ENCODE results near the gene NTM. TPM values are rescaled to one million over a fixed set of nuclear protein-coding genes. Genes with fewer than 3 reads are reported as not detected.

The NTM gene
- total RNA-seq, 1 experiment from 2014 or later = not detected

DNA sequence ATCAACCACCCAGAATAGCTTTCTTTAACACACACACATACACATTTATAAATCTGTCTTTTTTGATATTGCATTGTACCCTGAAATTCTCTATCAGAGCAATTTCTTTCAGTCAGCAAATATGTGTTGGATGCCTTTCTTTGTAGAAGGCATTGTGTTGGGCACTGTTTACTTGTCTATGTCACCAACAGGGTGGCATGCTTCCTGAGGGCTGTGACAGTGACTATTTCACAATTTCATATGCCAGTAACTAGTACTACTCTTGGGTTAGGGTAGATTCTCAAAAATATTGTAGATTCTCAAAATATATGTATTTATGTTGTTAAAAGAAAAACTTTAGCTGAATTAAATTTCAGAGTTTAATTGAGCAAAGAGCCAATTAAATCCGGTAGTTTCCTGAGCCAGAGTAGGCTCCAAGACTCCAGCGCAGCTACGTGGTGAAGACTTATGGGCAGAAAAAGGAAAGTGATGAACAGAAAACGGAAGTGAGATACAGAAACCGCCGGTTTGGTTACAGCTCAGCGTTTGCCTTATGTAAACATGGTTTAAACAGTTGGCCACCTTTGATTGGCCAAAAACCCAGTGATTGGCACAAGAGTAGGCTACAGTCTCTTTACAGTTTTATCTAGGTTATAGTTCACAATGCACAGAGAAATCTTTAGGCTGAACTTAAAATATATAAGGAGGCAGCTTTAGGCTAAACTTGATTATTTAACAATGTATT lies 723.3 kb downstream of the NTM start:
- Histone ChIP-seq H3K4me2 (ENCODE audit: low read length) (no peak overlapping the region), H3K36me3 (ENCODE audit: control insufficient read depth in 1 of 2, insufficient read depth in 2 of 2, low read length in 2 of 2) (no peaks in the 10 kb centered on the region), H3K27ac (ENCODE audit: low read depth, low read length) (no peak overlapping the region), H3K9me3 (ENCODE audit: control insufficient read depth in 1 of 2, insufficient read depth in 1 of 2, low read depth in 1 of 2, low read length in 2 of 2) (peaks cover 0 to 35% of the 10 kb centered on the region in 2 experiments; a peak in 2 of 4 replicates), H3K9me2 (ENCODE audit: insufficient read depth) (no peaks in the 10 kb centered on the region), H3K4me1 (ENCODE audit: control insufficient read depth in 1 of 2, insufficient read depth in 2 of 2, low read length in 2 of 2) (no peaks in the 10 kb centered on the region), H4K20me1 (ENCODE audit: insufficient read depth) (no peaks in the 10 kb centered on the region), H3K4me3 (replicated peaks in 1 of 2; ENCODE audit: low read depth in 1 of 2, low read length in 2 of 2) (no peak overlapping the region), H3K9ac (ENCODE audit: low read length) (no peak overlapping the region), H3K27me3 (ENCODE audit: insufficient read depth, low read length) (no peaks in the 10 kb centered on the region), H2AFZ (ENCODE audit: low read depth, low read length, poor library complexity, severe bottlenecking) (no peak overlapping the region), H3K79me2 (ENCODE audit: insufficient read depth, low read length) (no peaks in the 10 kb centered on the region)
- TF ChIP-seq CEBPB (IDR thresholded peaks at IDR 0.05; ENCODE audit: low read depth) = no peak
- TF ChIP-seq TCF7L2 (IDR thresholded peaks at IDR 0.05; ENCODE audit: borderline replicate concordance, extremely low read depth, insufficient read depth, insufficient read length) = no peak
- TF ChIP-seq FOSL1 (IDR thresholded peaks at IDR 0.05; ENCODE audit: low read depth) = no peak
- no peak for TF ChIP-seq SP1 (IDR thresholded peaks at IDR 0.05; ENCODE audit: low read depth)
- no peak for TF ChIP-seq SIN3A (IDR thresholded peaks at IDR 0.05; ENCODE audit: low read depth)
- no peak for TF ChIP-seq CBX3 (IDR thresholded peaks at IDR 0.05; ENCODE audit: low read depth)
- TF ChIP-seq JUND (IDR thresholded peaks at IDR 0.05) = no peak
- TF ChIP-seq EGR1 (IDR thresholded peaks at IDR 0.05; ENCODE audit: low read depth) = no peak
- TF ChIP-seq RAD21 (IDR thresholded peaks at IDR 0.05; ENCODE audit: low read depth) = no peak
- TF ChIP-seq YY1 (IDR thresholded peaks at IDR 0.05; ENCODE audit: extremely low read depth, insufficient replicate concordance, low read depth, low read length) = no peak
- TF ChIP-seq, protein P1, sequence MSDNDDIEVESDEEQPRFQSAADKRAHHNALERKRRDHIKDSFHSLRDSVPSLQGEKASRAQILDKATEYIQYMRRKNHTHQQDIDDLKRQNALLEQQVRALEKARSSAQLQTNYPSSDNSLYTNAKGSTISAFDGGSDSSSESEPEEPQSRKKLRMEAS (IDR thresholded peaks at IDR 0.05) = no peak
- TF ChIP-seq, protein P2, sequence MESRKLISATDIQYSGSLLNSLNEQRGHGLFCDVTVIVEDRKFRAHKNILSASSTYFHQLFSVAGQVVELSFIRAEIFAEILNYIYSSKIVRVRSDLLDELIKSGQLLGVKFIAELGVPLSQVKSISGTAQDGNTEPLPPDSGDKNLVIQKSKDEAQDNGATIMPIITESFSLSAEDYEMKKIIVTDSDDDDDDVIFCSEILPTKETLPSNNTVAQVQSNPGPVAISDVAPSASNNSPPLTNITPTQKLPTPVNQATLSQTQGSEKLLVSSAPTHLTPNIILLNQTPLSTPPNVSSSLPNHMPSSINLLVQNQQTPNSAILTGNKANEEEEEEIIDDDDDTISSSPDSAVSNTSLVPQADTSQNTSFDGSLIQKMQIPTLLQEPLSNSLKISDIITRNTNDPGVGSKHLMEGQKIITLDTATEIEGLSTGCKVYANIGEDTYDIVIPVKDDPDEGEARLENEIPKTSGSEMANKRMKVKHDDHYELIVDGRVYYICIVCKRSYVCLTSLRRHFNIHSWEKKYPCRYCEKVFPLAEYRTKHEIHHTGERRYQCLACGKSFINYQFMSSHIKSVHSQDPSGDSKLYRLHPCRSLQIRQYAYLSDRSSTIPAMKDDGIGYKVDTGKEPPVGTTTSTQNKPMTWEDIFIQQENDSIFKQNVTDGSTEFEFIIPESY (IDR thresholded peaks at IDR 0.05; ENCODE audit: extremely low read depth, insufficient replicate concordance, low read length) = no peak
- no peak for TF ChIP-seq POLR2AphosphoS5 (IDR thresholded peaks at IDR 0.05; ENCODE audit: low read depth, low read length)
- TF ChIP-seq REST (IDR thresholded peaks at IDR 0.05; ENCODE audit: low read depth) = no peak
- TF ChIP-seq ELF1 (IDR thresholded peaks at IDR 0.05; ENCODE audit: borderline replicate concordance, low read depth) = no peak
- ChIA-PET RAD21 (ENCODE audit: low non-redundant PET in 1 of 2, low total read pairs in 2 of 2, uncharacterized antibody in 2 of 2, unreplicated experiment in 2 of 2) (no interaction called here), POLR2A (no interaction called here), CTCF (no interaction called here)
- BruUV-seq (replicated peaks) = no TSS peak
- DNase-seq (ENCODE audit: low read depth, low spot score) = no peak
- no peak for ATAC-seq
- intact Hi-C loops (cut with micrococcal nuclease) = no loop called here

Measured in HCT116 (cell line).